ENCODE data around the gene PTPRM. TPM values are rescaled to one million over a fixed set of nuclear protein-coding genes. Genes with fewer than 3 reads are reported as not detected.

Gene PTPRM
- total and polyA plus RNA-seq, 2 donors (not counting 3 experiments of a cell fraction or from before 2014, with no cell fraction given), result 37.4 to 43.7 TPM

GRCh38 chr18:8091035-8091434, 523.9 kb downstream of the PTPRM start:
- FAIRE-seq (no peak), DNase-seq (ENCODE audit: low read depth, low spot score) (no peak)
- H3K4me3 ChIP-seq (replicated peaks in 1 of 3; ENCODE audit: insufficient read depth in 1 of 3, low read depth in 1 of 3, low read length in 3 of 3), result no peak overlapping the region
- intact Hi-C loops (cut with micrococcal nuclease), result no loop called here
- no peaks in the 10 kb centered on the region for H3K27me3 ChIP-seq (ENCODE audit: control insufficient read depth in 2 of 2, insufficient read depth in 2 of 2, low read length in 2 of 2)
- ChIA-PET POLR2A (no interaction called here), CTCF (no interaction called here)
- no peak overlapping the region for H3K4me2 ChIP-seq (ENCODE audit: insufficient read depth, low read length)
- no peaks in the 10 kb centered on the region for H3K9me1 ChIP-seq (replicated peaks; ENCODE audit: control insufficient read depth, extremely low read depth, insufficient read depth, low read length)
- no peaks in the 10 kb centered on the region for H4K20me1 ChIP-seq (replicated peaks; ENCODE audit: control insufficient read depth, extremely low read depth, insufficient read depth, low read length)
- no peaks in the 10 kb centered on the region for H3K79me2 ChIP-seq (ENCODE audit: control insufficient read depth, insufficient read depth, low read length)
- TF ChIP-seq POLR2A (IDR thresholded peaks at IDR 0.05; ENCODE audit: low read depth, low read length), result no peak
- no peak for TF ChIP-seq JUN (IDR thresholded peaks at IDR 0.05; ENCODE audit: borderline replicate concordance, insufficient read depth, insufficient read length, low read depth)
- TF ChIP-seq CTCF (IDR thresholded peaks at IDR 0.05; ENCODE audit: extremely low read depth in 1 of 2, insufficient read depth in 1 of 2, low read depth in 1 of 2, low read length in 2 of 2), result no peak
- TF ChIP-seq GATA2 (IDR thresholded peaks at IDR 0.05; ENCODE audit: insufficient read depth, insufficient read length, low read depth, low read length), result no peak
- TF ChIP-seq EZH2 (IDR thresholded peaks at IDR 0.05; ENCODE audit: borderline replicate concordance, low read depth, low read length, severe bottlenecking), result no peak
- no peak for TF ChIP-seq POLR2AphosphoS5 (IDR thresholded peaks at IDR 0.05; ENCODE audit: insufficient read depth, low read depth, low read length)
- no peak for TF ChIP-seq MYC (IDR thresholded peaks at IDR 0.05; ENCODE audit: low read depth, low read length)
- no peak for TF ChIP-seq FOS (IDR thresholded peaks at IDR 0.05; ENCODE audit: borderline replicate concordance, insufficient read depth, low read length)
- no peak for TF ChIP-seq MAX (IDR thresholded peaks at IDR 0.05; ENCODE audit: insufficient read depth, insufficient read length)
- H3K36me3 ChIP-seq (ENCODE audit: control insufficient read depth in 2 of 2, extremely low read depth in 1 of 2, insufficient read depth in 2 of 2, low read length in 2 of 2), result no peaks in the 10 kb centered on the region
- H3K9me3 ChIP-seq (replicated peaks; ENCODE audit: control insufficient read depth, insufficient read depth, low read length), result no peaks in the 10 kb centered on the region
- dilution Hi-C loops (cut with MboI; ENCODE audit: extremely low pct_ligation_motif_present, low sequenced_read_pairs), result no loop called here
- BruUV-seq (replicated peaks), result no TSS peak
- H3K27ac ChIP-seq (ENCODE audit: insufficient read depth, low read depth, low read length), result no peak overlapping the region
- no peak overlapping the region for H2AFZ ChIP-seq (ENCODE audit: low read depth, low read length)
- H3K9ac ChIP-seq (replicated peaks; ENCODE audit: extremely low read depth, insufficient read depth, low read length), result no peak overlapping the region
- H3K4me1 ChIP-seq (ENCODE audit: control insufficient read depth, extremely low read depth, insufficient read depth, low read length), result no peaks in the 10 kb centered on the region

All from endothelial cell of umbilical vein (primary cell).